Liver (tissue), 9 donors: ENCODE data around the gene DCXR. TPM values are rescaled to one million over a fixed set of nuclear protein-coding genes. Genes with fewer than 3 reads are reported as not detected.
A peak's percentile ranks its signal among the peaks of the same experiment; 100 is the strongest.

ENCODE experiments used
- DNase-seq: peaks from one replicate; pipeline ENCODE4 v3.0.0-alpha.2; 2017; ENCODE audit warnings: low spot score
- H3K27ac ChIP-seq, 2 donors: one replicate each; pipeline ENCODE4 v1.7.0; 2013; ENCODE audit warnings: inconsistent platforms in 2 of 2, low read length in 2 of 2, control low read depth in 1 of 2, low read depth in 1 of 2, mild to moderate bottlenecking in 1 of 2
- H3K27me3 ChIP-seq, 4 donors: one replicate each; pipeline versions ENCODE4 v1.6.1 to v1.7.0; 2013; ENCODE audit warnings: low read length in 3 of 4, inconsistent platforms in 1 of 4, mild to moderate bottlenecking in 1 of 4, moderate library complexity in 1 of 4; ENCODE audit not compliant: control insufficient read depth in 4 of 4, insufficient read depth in 4 of 4
- H3K36me3 ChIP-seq, 4 donors: one replicate each; pipeline versions ENCODE4 v1.6.1 to v1.7.0; 2013; ENCODE audit warnings: low read length in 3 of 4, mild to moderate bottlenecking in 3 of 4, low read depth in 1 of 4, moderate library complexity in 1 of 4; ENCODE audit not compliant: control insufficient read depth in 4 of 4, insufficient read depth in 3 of 4
- H3K4me1 ChIP-seq, 4 donors: one replicate each; pipeline versions ENCODE4 v1.6.1 to v1.7.0; 2013; ENCODE audit warnings: low read length in 3 of 4, mild to moderate bottlenecking in 3 of 4, moderate library complexity in 1 of 4; ENCODE audit not compliant: control insufficient read depth in 4 of 4, insufficient read depth in 4 of 4
- H3K4me3 ChIP-seq, 3 donors: one replicate each; pipeline versions ENCODE4 v1.6.1 to v1.7.0; 2013; ENCODE audit warnings: low read length in 3 of 3, control low read depth in 1 of 3, low read depth in 1 of 3, mild to moderate bottlenecking in 1 of 3
- H3K9ac ChIP-seq, 2 donors: one replicate each; pipeline ENCODE4 v1.7.0; 2013; ENCODE audit warnings: low read length in 2 of 2, mild to moderate bottlenecking in 2 of 2, moderate library complexity in 2 of 2, control low read depth in 1 of 2, low read depth in 1 of 2
- H3K9me3 ChIP-seq, 4 donors: one replicate each; pipeline versions ENCODE4 v1.6.1 to v1.7.0; 2013; ENCODE audit warnings: low read length in 3 of 4; ENCODE audit not compliant: control insufficient read depth in 4 of 4
- EGR1 ChIP-seq, 2 donors: IDR thresholded peaks; 2 replicates each; pipeline ENCODE4 v1.6.1; 2016 to 2018; ENCODE audit warnings: antibody characterized with exemption in 2 of 2, low read depth in 2 of 2
- FOXA1 ChIP-seq: IDR thresholded peaks from 2 replicates; pipeline ENCODE4 v1.6.1; 2016; ENCODE audit warnings: antibody characterized with exemption
- FOXA2 ChIP-seq: IDR thresholded peaks from 2 replicates; pipeline ENCODE4 v1.6.1; 2016; ENCODE audit warnings: antibody characterized with exemption
- GABPA ChIP-seq, 2 donors: IDR thresholded peaks in 1 of 2; conservative IDR thresholded peaks in 1 of 2; 2 replicates each; pipeline ENCODE4 v1.6.1; 2016; ENCODE audit warnings: antibody characterized with exemption in 2 of 2, mild to moderate bottlenecking in 1 of 2, moderate library complexity in 1 of 2
- HNF4A ChIP-seq, 2 donors: conservative IDR thresholded peaks; 2 replicates each; pipeline ENCODE4 v1.6.1; 2016; ENCODE audit warnings: antibody characterized with exemption in 2 of 2, mild to moderate bottlenecking in 2 of 2
- HNF4G ChIP-seq: IDR thresholded peaks from 2 replicates; pipeline ENCODE4 v1.6.1; 2016; ENCODE audit warnings: antibody characterized with exemption
- JUND ChIP-seq, 2 donors: IDR thresholded peaks; 2 replicates each; pipeline ENCODE4 v1.6.1; 2016; ENCODE audit warnings: antibody characterized with exemption in 2 of 2
- NR2F2 ChIP-seq: IDR thresholded peaks from 2 replicates; pipeline ENCODE4 v1.6.1; 2016; ENCODE audit warnings: antibody characterized with exemption
- RAD21 ChIP-seq, 2 donors: IDR thresholded peaks; 2 replicates each; pipeline ENCODE4 v1.6.1; 2016; ENCODE audit warnings: antibody characterized with exemption in 2 of 2, mild to moderate bottlenecking in 2 of 2
- RXRA ChIP-seq, 2 donors: IDR thresholded peaks; 2 replicates each; pipeline ENCODE4 v1.6.1; 2017 to 2018; ENCODE audit warnings: antibody characterized with exemption in 2 of 2, mild to moderate bottlenecking in 1 of 2
- SP1 ChIP-seq: IDR thresholded peaks from 2 replicates; pipeline ENCODE4 v1.6.1; 2018; ENCODE audit warnings: antibody characterized with exemption, mild to moderate bottlenecking
- YY1 ChIP-seq: IDR thresholded peaks from 2 replicates; pipeline ENCODE4 v1.6.1; 2016; ENCODE audit warnings: antibody characterized with exemption, mild to moderate bottlenecking
- WGBS: extraction: QIAGEN DNeasy Blood & Tissue Kit; methylation state at CpG from one replicate; pipeline ENCODE4 v1.1.7; 2013; 5-methylcytosine and 5-hydroxymethylcytosine counted together
- polyA plus RNA-seq, 2 donors: library from polyadenylated mRNA; stranded (reverse) in 1 of 2; unstranded in 1 of 2; fragments of 200-250 nt in 1 of 2; fragments of >200 nt in 1 of 2; fragmentation: Nextera tagmentation in 1 of 2; extraction: Ambion mirVana in 1 of 2; gene quantifications; one replicate each; pipeline versions ENCODE4 v1.2.1 to v1.2.3, GENCODE V29; 2013 to 2015
- total RNA-seq, 2 donors: library from RNA; depleted of rRNA; stranded (reverse); fragments of >200 nt; gene quantifications; one replicate each; pipeline ENCODE4 v1.2.3, GENCODE V29; 2014
- TF ChIP-seq, protein P1 (sequence below): IDR thresholded peaks from 2 replicates; pipeline ENCODE4 v1.6.1; 2016; ENCODE audit warnings: antibody characterized with exemption
- TF ChIP-seq, protein P2 (sequence below): IDR thresholded peaks from 2 replicates; pipeline ENCODE4 v1.6.1; 2016; ENCODE audit warnings: antibody characterized with exemption
- TF ChIP-seq, protein P3 (sequence below): IDR thresholded peaks from 2 replicates; pipeline ENCODE4 v1.6.1; 2016; ENCODE audit warnings: antibody characterized with exemption
- donor health status: healthy.
- donor health status: healthy.
- donor health status: healthy.
- donor health status: healthy.
- donor health status: healthy.

DCXR gene
- total and polyA plus RNA-seq, 4 donors = 58.6 to 1,190 (median 585) TPM

DNA sequence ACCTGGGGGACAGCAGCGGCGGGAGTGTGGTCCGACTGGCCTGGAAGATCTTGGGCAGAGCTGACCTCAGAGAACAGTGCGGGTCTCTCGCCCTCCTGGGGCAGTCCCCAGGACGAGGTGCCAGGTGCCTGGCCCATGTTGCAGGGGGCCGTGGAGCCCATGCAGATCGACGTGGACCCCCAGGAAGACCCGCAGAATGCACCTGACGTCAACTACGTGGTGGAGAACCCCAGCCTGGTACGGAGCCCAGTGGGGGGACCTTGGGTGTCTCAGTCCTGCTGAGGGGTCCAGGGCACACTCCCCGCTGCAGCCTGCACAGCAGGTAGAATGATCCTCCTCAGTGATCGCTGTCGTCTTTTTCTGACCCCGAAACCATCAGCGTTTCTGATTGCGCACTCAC lies 15.6 kb upstream of the DCXR start:
- TF ChIP-seq FOXA2 = no peak
- no peak for TF ChIP-seq YY1
- TF ChIP-seq HNF4G = no peak
- TF ChIP-seq, protein P1, sequence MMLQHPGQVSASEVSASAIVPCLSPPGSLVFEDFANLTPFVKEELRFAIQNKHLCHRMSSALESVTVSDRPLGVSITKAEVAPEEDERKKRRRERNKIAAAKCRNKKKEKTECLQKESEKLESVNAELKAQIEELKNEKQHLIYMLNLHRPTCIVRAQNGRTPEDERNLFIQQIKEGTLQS = no peak
- no peak for TF ChIP-seq SP1
- no peak for TF ChIP-seq GABPA (IDR thresholded peaks at IDR 0.05 in 1 of 2, conservative IDR thresholded peaks at IDR 0.05 in 1 of 2)
- TF ChIP-seq, protein P2, sequence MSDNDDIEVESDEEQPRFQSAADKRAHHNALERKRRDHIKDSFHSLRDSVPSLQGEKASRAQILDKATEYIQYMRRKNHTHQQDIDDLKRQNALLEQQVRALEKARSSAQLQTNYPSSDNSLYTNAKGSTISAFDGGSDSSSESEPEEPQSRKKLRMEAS = no peak
- no peak for TF ChIP-seq HNF4A (conservative IDR thresholded peaks at IDR 0.05)
- TF ChIP-seq, protein P3, sequence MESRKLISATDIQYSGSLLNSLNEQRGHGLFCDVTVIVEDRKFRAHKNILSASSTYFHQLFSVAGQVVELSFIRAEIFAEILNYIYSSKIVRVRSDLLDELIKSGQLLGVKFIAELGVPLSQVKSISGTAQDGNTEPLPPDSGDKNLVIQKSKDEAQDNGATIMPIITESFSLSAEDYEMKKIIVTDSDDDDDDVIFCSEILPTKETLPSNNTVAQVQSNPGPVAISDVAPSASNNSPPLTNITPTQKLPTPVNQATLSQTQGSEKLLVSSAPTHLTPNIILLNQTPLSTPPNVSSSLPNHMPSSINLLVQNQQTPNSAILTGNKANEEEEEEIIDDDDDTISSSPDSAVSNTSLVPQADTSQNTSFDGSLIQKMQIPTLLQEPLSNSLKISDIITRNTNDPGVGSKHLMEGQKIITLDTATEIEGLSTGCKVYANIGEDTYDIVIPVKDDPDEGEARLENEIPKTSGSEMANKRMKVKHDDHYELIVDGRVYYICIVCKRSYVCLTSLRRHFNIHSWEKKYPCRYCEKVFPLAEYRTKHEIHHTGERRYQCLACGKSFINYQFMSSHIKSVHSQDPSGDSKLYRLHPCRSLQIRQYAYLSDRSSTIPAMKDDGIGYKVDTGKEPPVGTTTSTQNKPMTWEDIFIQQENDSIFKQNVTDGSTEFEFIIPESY = no peak
- TF ChIP-seq RXRA (IDR thresholded peaks at IDR 0.05) = no peak
- TF ChIP-seq NR2F2 = no peak
- no peak for TF ChIP-seq FOXA1
- WGBS = 91% methylated on average over 19 of the region's 19 CpGs
- H3K4me3 ChIP-seq = peak overlapping the region in 1 of 3 donors; percentile 94
- H3K27me3 ChIP-seq = no peaks in the 10 kb centered on the region
- H3K36me3 ChIP-seq = peaks cover 5 to 32% (median 18%) of the 10 kb centered on the region in 4 donors
- DNase-seq = no peak
- no peaks in the 10 kb centered on the region for H3K9me3 ChIP-seq
- H3K9ac ChIP-seq = no peak overlapping the region
- peaks cover 23 to 52% (median 43%) of the 10 kb centered on the region in 4 donors for H3K4me1 ChIP-seq
- no peak overlapping the region for H3K27ac ChIP-seq

DNA sequence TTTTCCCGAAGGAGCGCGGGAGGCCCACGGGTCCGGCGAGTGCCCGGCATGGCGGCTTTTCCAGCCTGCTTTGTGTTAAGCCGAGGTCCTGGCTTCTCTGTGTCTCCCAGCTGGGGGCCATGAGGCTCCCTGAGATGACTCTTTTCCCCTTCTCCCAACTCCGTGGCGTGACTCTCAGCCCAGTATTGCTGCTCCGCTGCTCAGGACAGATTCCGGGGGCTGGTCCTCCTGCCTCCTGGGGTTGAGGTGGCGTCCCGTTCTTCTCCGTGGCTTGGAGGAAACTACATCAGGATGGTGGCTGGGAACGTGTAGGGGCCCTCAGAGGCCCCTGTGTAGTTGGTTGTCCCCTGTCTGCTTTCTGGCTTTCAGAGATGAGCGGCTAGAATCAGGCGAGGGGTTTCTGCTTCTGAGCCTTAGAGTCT lies 15.2 kb upstream of the DCXR start:
- peaks cover 23 to 57% (median 48%) of the 10 kb centered on the region in 4 donors for H3K4me1 ChIP-seq
- no peak overlapping the region for H3K27ac ChIP-seq
- 21% methylated on average over 19 of the region's 19 CpGs for WGBS
- no peaks in the 10 kb centered on the region for H3K27me3 ChIP-seq
- peak overlapping the region in 1 of 2 donors; percentile 43 for H3K9ac ChIP-seq
- peaks cover 4 to 27% (median 14%) of the 10 kb centered on the region in 4 donors for H3K36me3 ChIP-seq
- TF ChIP-seq JUND (IDR thresholded peaks at IDR 0.05) (no peak), HNF4G (no peak), GABPA (IDR thresholded peaks at IDR 0.05 in 1 of 2, conservative IDR thresholded peaks at IDR 0.05 in 1 of 2) (no peak), EGR1 (IDR thresholded peaks at IDR 0.05; ENCODE audit: low read depth in 2 of 2) (no peak), FOXA1 (no peak), YY1 (no peak), NR2F2 (no peak), RAD21 (IDR thresholded peaks at IDR 0.05) (no peak), HNF4A (conservative IDR thresholded peaks at IDR 0.05) (no peak), SP1 (no peak)
- TF ChIP-seq, protein P3 = no peak
- TF ChIP-seq, protein P1 = no peak
- DNase-seq = no peak
- peak overlapping the region; percentile 82 to 94 (median 91) for H3K4me3 ChIP-seq
- no peaks in the 10 kb centered on the region for H3K9me3 ChIP-seq
